GM12872 (cell line): ENCODE data around the gene CD33.

ENCODE experiments used
- CTCF ChIP-seq: IDR thresholded peaks from 3 replicates; pipeline ENCODE4 v1.5.1; 2011; ENCODE audit warnings: low read depth, mild to moderate bottlenecking, low read length, moderate library complexity; ENCODE audit not compliant: insufficient read depth

Gene CD33

GRCh38 chr19:51259348-51260245, 34.7 kb downstream of the CD33 start:
- peak; percentile 82 for TF ChIP-seq CTCF

GRCh38 chr19:51263808-51264207, 38.9 kb downstream of the CD33 start:
- TF ChIP-seq CTCF: no peak

- TF ChIP-seq CTCF: no peak
Measured at GRCh38 chr19:51271067-51271466, 46.2 kb downstream of the CD33 start.

- no peak for TF ChIP-seq CTCF
Measured at GRCh38 chr19:51272183-51272810, 47.4 kb downstream of the CD33 start.

- TF ChIP-seq CTCF: no peak
Measured at GRCh38 chr19:51274049-51274770, 49.3 kb downstream of the CD33 start.

GRCh38 chr19:51277112-51277511, 52.2 kb downstream of the CD33 start:
- no peak for TF ChIP-seq CTCF

GRCh38 chr19:51282335-51282734, 57.5 kb downstream of the CD33 start:
- no peak for TF ChIP-seq CTCF
